GM19397 (cell line): ENCODE measurements around the gene MUC2.

Source experiments
- ATAC-seq: cut with Tn5 transposase; IDR thresholded peaks from one replicate; pipeline ENCODE4 v1.9.1; 2021; ENCODE audit warnings: mild to moderate bottlenecking, moderate library complexity; ENCODE audit not compliant: unreplicated experiment

Gene MUC2

DNA sequence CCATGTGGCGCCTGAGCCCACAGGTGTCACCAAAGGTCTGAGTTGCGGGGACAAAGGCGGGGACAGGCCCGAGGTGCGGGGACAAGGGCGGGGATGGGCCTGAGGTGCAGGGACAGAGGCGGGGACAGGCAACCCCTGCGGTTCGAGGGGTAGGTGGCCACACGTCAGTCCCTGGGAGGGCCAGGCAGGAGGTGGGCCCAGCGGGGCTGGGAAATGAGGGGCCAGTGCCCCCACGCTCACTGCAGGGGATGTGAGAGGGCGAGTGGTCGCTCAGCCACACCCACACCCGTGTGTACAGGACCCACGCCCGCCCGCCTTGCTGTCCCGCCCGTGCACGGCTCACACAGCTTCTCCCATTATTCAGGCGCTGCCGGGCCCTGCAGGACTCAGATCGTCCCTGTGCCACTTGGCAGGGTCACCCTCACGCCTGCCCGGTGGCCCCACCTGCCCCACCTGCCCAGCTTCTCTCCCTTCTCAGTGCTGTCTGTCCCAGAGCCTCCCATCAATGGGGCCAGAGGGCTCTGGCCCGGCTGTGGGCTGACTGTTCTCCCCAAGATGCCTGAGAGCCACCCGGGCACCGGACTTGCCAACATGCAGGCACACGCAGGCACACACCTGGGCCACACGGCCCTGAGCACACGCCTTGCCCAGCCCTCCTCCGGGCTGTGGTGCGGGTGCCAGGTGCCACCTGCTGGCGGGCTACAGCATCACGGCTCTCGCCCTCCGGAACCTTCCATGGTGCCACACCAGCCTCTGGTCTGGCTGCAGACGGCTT lies 23.9 kb upstream of the MUC2 start:
- ATAC-seq: no peak

- ATAC-seq: no peak
Measured at GRCh38 chr11:1051356-1052132, 23.1 kb upstream of the MUC2 start.

DNA sequence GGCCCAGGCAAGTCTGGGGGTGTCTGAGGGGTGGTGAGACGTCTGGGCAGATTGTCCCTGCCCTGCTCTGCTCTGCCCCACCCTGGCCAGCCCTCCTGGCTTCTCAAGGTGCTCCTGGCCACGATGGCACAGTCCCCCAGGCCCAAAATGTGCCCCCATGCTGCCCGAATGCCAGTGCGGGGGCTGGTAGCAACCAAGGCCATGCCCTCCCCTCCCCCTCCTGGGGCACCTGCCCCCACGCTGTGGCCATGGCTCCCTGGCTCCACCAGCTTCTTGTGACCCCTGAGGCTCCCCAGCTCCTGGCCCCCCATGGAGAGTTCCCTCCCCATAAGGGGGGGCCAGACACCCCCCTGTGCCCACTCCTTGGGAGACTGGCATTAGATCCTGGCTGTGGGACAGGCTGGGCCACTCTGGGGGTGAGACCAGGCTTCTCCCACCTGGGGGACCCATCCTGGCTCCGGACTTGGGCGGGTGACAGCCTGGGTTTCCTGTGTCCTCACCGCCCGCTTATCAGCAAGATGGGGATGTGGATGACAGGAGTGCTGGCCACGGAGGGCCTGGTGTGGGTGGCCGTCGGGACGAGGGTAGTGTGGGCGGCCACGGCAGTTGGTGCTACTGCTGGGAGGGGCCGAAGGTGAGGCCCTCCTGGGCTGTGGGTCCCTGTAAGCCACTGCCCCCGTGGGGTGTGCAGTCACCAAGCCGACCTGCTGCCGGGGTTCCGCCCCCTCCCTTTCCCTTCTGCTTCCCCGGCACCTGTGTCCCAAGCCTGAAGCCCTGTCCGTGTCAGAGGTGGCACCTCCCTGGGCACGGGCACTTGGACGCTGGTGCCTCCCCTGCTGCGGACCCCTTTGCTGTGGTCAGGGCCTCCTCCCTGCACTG lies 22.3 kb upstream of the MUC2 start:
- ATAC-seq: no peak

- no peak for ATAC-seq
Measured at GRCh38 chr11:1053121-1053901, 21.4 kb upstream of the MUC2 start.

DNA sequence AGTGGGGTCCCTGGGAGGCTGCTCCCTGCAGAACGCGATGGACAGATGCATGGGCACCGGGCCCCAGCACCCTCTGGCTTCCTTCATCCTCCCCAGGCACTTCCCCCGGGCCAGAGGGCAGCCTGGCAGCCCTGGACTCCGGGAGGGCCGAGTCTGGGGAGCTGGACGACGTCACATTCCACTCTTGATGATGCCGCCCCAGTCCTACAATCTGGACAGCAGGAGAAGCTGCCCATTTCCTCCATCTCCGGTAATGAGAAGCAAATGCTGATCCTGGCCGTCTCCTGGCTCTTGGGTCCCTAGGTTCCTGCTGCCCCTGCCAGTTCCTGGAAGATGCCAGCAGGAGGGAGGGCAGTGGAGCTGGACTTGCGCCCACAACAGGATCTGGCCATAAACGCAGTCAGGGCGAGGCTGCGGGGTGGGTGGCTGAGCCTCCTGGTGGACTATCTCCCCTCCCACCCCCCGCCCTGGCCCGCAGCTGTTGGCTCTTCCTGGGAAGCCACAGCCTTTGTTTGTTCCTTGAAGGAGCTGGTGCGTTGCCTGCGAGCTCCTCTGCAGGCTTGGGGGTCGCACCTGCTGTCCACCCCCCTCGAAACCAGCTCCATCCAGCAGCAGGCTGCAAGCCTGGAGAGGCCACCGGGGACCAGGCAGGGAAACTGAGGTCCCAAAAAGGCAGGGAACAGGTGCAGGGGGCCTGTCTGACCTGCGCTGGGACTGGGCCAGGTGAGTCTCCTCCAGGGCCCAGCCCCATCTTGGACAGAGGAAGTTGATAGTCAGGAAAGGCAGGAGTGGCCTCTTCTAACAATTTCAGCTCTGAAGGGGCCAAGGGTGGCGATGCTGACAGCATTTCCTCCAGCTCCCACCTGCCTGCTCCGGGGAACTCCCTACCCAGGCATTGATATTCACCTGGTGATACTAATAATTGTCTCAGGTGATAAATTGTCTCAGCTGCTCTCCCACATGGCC lies 20.2 kb upstream of the MUC2 start:
- ATAC-seq: no peak

DNA sequence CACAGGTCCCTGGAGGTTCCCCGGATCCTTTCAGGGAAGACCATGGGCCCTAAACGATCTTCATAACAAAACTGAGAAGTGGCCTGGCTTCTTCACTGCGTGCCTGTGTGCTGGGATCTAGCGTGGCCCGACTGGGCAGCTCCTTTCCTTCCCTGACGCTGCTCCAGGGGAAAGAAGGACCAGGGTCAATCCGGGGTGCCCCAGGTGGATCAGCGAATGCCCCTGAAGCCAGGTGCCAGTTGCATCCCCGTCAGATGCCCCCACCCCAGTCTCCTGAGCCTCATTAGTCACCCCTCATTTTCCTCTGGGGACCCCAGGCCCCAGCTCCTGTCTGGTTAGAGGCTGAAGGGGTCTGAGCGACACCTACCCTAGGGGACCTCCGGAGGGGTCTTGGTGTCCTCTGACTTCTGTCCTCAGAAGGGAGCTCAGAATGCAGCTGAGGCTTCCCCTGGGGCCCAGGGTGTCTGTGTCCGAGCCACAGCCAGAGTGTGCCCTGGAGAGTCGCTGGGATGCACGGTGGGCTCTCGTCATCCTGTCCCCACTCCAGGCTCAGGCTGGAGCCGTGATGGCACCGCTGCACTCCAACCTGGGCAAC lies 19.5 kb upstream of the MUC2 start:
- ATAC-seq: no peak

- no peak for ATAC-seq
Measured at GRCh38 chr11:1055990-1056771, 18.5 kb upstream of the MUC2 start.

- no peak for ATAC-seq
Measured at GRCh38 chr11:1057806-1058205, 16.9 kb upstream of the MUC2 start.

GRCh38 chr11:1059759-1060158 lies 14.9 kb upstream of the MUC2 start:
- no peak for ATAC-seq

GRCh38 chr11:1060410-1060809 lies 14.3 kb upstream of the MUC2 start:
- ATAC-seq: no peak

DNA sequence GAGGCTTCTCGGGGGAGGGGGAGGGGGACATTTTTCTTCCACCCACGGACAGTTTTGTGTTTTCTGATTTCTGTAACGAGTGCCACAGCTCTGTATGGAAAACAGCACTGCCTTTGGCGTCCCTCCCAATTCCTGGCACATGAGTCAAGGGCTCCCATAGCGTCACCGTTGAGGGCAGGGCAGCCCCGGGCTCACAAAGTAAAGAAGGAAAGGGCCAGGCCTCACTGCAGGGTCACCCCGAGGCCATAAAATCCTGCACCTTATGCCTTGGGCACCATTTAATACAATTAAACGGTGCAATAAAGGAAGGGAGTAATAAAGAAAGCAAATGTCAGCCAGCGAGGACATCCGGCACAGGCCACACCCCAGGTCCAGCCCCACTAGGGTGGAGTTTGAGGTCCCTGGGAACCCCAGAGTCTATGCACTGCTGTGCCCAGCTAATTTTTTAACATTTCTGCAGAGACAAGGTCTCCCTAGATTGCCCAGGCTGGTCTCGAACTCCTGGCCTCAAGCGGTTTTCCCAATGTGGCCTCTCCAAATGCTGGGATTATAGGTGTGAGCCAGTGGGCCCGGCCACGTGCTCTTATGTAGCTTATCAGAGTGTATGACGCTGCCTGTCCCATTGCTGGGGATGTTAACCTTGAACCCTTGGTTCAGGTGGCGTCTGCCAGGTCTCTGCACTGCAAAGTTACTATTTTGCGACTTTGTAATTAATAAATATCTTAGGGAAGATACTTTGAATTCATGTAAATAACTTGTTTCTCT lies 13.6 kb upstream of the MUC2 start:
- no peak for ATAC-seq

GRCh38 chr11:1062075-1062820 lies 12.4 kb upstream of the MUC2 start:
- no peak for ATAC-seq

DNA sequence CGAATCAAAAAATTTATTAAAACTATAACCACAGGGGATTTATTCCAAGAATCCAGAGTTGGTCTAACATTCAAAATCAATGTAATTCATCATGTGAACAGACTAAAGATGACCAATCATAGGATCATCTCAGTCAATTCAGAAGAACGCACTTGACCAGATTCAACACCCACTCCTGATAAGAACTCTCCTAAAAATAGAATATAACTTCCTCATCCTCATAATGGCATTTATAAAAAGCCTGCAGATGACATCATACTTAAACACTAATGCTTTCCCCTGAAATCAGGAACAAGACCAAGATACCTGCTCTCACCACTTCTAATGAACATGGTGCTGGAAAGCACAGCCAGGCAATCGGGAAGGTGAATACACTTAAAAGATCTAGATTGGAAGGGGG lies 10.5 kb upstream of the MUC2 start:
- ATAC-seq: no peak

- ATAC-seq: no peak
Measured at GRCh38 chr11:1067812-1068496, 6.7 kb upstream of the MUC2 start.

DNA sequence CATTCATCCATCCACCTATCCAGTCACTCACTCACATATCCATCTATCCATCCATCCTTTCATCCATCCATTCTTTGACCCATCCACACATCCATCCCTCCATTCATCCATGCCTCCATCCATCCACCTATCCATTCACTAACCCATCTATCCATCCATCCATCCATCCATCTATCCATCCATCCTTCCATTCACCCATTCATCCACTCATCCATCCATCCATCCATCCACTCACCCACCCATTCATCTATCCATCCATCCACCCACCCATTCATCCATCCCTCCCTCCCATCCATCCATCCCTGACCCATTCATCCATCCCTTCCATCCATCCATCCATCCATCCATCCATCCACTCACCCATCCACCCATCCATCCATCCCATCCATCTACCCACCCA lies 4.9 kb upstream of the MUC2 start:
- ATAC-seq: no peak
